Transverse colon (tissue), 4 donors: Measurements from ENCODE around the gene TMEM37.

Source experiments
- EP300 ChIP-seq: sonication (generic); formaldehyde crosslinking; IDR thresholded peaks from one replicate; pipeline ENCODE4 v1.6.1; 2017; ENCODE audit warnings: antibody characterized with exemption, low read depth
- POLR2A ChIP-seq: fragments of 450-650 bp; IDR thresholded peaks from one replicate; pipeline ENCODE4 v1.6.1; 2016; ENCODE audit warnings: antibody characterized with exemption, mild to moderate bottlenecking, moderate library complexity
- POLR2AphosphoS5 ChIP-seq, 3 donors: sonication (generic); formaldehyde crosslinking; IDR thresholded peaks; one replicate each; pipeline ENCODE4 v1.6.1; 2016; ENCODE audit warnings: antibody characterized with exemption in 3 of 3
- TF ChIP-seq, protein P1 (sequence below), 5 experiments: fragments of 200-600 bp in 3 of 5; fragments of 450-650 bp in 2 of 5; sonication (generic) in 3 of 5; IDR thresholded peaks; 1 replicate in 2 of 5; 2 replicates in 3 of 5; pipeline ENCODE4 v1.5.1; 2016 to 2017; ENCODE audit warnings: antibody characterized with exemption in 5 of 5, inconsistent platforms in 3 of 5, mild to moderate bottlenecking in 2 of 5, moderate library complexity in 1 of 5

GRCh38 chr2:119473621-119474370 lies 42.1 kb downstream of the TMEM37 start:
- TF ChIP-seq POLR2A (no peak), POLR2AphosphoS5 (IDR thresholded peaks at IDR 0.05) (no peak), EP300 (no peak)
- TF ChIP-seq, protein P1, sequence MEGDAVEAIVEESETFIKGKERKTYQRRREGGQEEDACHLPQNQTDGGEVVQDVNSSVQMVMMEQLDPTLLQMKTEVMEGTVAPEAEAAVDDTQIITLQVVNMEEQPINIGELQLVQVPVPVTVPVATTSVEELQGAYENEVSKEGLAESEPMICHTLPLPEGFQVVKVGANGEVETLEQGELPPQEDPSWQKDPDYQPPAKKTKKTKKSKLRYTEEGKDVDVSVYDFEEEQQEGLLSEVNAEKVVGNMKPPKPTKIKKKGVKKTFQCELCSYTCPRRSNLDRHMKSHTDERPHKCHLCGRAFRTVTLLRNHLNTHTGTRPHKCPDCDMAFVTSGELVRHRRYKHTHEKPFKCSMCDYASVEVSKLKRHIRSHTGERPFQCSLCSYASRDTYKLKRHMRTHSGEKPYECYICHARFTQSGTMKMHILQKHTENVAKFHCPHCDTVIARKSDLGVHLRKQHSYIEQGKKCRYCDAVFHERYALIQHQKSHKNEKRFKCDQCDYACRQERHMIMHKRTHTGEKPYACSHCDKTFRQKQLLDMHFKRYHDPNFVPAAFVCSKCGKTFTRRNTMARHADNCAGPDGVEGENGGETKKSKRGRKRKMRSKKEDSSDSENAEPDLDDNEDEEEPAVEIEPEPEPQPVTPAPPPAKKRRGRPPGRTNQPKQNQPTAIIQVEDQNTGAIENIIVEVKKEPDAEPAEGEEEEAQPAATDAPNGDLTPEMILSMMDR (IDR thresholded peaks at IDR 0.05), result no peak
